Activated CD8-positive, alpha-beta memory T cell treated with anti-CD3 and anti-CD28 coated beads, Interleukin-2, amount 10 ng/mL, durations not matched to agents 7 days and 5 days (primary cell): ENCODE results near the gene HIGD1A. TPM values are rescaled to one million over a fixed set of nuclear protein-coding genes. Genes with fewer than 3 reads are reported as not detected.

Experiments
- ATAC-seq: fragments of 150-1000 bp; cut with Tn5 transposase; one replicate; pipeline ENCODE4 v1.10.0; 2021; ENCODE audit warnings: moderate library complexity
- CTCF ChIA-PET: fragments of 350-600 bp; sonication (Branson Sonifier 250); formaldehyde crosslinking; loops from one replicate; lab custom pipeline; 2021; ENCODE audit warnings: antibody characterized with exemption; lab: Charles Lee
- DNase-seq: peaks from one replicate; pipeline ENCODE4 v3.0.0-alpha.2; 2020
- H3K27ac Mint-ChIP-seq: one replicate; pipeline ENCODE4 v1.8.0; 2021; ENCODE audit warnings: mild to moderate bottlenecking, mixed read lengths
- H3K27me3 Mint-ChIP-seq: one replicate; pipeline ENCODE4 v1.8.0; 2021; ENCODE audit warnings: mixed read lengths
- H3K36me3 Mint-ChIP-seq: one replicate; pipeline ENCODE4 v1.8.0; 2021; ENCODE audit warnings: mild to moderate bottlenecking, mixed read lengths
- H3K4me1 Mint-ChIP-seq: one replicate; pipeline ENCODE4 v1.8.0; 2021; ENCODE audit warnings: mixed read lengths
- H3K4me3 Mint-ChIP-seq: one replicate; pipeline ENCODE4 v1.8.0; 2021; ENCODE audit warnings: mild to moderate bottlenecking, moderate library complexity, mixed read lengths
- H3K9me3 Mint-ChIP-seq: one replicate; pipeline ENCODE4 v1.8.0; 2022; ENCODE audit warnings: low read depth, mixed read lengths
- total RNA-seq, 2 experiments: library from RNA; stranded (reverse); gene quantifications; one replicate each; pipeline ENCODE4 v1.2.3, GENCODE V29; 2021

Gene HIGD1A
- total RNA-seq, 2 experiments from 2014 or later, result 53.6 to 71.1 TPM

DNA sequence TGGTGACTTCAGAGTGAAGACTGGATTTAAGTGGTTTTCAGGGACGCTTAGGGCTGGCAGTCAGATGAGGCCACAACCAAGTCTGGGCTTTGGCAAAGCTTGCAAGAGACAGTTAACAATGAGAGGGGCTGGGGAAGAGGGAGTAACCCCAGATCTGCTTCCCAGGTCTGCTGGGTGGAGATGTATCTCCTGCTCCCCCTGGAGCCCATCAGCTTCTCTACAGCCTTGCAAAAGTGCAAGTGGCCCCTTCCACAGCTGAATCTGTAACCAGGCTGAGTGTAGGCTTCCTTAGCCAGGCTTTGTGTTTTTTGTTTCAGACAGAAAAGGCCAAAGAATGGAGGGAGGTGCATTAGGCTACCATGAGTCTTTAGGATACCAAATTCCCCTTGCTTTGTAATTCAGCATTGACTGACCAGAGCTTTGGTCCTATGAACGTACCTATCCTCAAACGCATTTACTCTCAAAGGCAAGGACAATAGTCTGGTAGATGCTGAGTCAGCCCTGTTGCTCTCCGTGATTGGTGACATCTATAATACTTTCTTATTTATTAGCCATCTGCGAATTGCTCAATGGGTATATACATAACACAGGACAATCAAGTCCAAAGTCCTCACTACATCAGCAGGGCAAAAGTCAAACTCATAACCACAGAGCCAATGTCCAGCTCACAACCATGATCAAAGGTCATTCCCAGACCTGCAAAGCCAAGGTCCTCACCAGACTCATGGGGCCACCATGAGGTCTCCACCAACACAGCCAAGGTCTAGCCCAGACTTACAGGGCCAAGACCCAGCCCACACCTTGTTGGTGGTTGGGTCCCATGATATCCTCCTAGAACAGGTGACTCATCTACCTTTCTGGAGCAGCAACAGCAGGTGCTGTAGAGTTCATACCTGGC lies 48.4 kb downstream of the HIGD1A start:
- Mint-ChIP-seq H3K4me1 (peaks cover 3% of the 10 kb centered on the region), H3K36me3 (no peaks in the 10 kb centered on the region), H3K27me3 (peaks cover 13% of the 10 kb centered on the region), H3K4me3 (no peak overlapping the region), H3K27ac (no peak overlapping the region), H3K9me3 (no peaks in the 10 kb centered on the region)
- DNase-seq (peak; percentile 44), ATAC-seq (peak; percentile 63)
- CTCF ChIA-PET, result interaction anchor here (1.3 to 2.9 kb wide), 2 partner anchors 11 to 254 kb away, joined by 4 to 17 read pairs; partner anchors contain the start of gene VIPR1

DNA sequence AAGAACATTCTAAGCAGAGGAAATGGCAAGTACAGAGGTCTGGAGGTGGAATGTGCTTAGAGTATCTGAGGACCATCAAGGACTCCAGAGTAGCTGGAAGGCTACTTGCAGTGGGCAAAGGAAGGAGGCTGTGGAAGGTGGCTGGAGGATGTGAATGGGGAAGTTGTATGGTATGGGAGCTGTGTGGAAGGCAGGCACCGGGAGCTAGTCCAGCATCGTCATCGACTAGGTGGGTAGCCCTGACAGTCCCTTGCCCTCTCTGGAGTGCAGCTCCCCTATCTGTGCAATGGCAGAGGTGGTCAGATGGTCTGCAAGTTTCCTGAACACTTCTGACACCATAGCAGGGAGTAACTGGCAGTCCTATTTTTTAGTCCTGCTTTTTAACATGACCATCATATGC lies 50.5 kb downstream of the HIGD1A start:
- Mint-ChIP-seq H3K9me3 (no peaks in the 10 kb centered on the region), H3K4me1 (peaks cover 3% of the 10 kb centered on the region), H3K27ac (no peak overlapping the region), H3K4me3 (no peak overlapping the region), H3K27me3 (peaks cover 9% of the 10 kb centered on the region), H3K36me3 (no peaks in the 10 kb centered on the region)
- CTCF ChIA-PET, result interaction anchor here (2.9 kb wide), 1 partner anchor 9 kb away, joined by 17 read pairs; no protein-coding TSS in a partner anchor
- ATAC-seq (no peak), DNase-seq (no peak)

DNA sequence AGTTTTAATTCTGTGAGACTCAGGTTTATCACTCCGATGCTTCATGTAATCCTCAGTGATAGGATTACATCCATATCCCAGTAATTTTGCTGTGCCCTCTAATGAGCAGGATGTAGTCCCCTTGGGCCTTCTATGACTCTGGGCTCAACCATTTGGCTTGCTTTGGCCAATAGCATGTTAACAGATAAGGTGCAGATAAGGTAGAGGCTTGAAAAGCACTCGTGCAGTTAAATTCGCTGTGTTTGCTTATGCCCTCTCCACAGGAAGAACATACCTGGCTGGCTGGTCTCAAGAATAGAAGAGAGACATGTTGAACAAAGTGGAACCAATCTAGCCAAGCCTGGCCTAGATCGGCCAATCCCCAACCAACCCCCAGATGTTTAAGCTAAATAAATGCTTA lies 51.3 kb downstream of the HIGD1A start:
- DNase-seq, result no peak
- no peak overlapping the region for H3K4me3 Mint-ChIP-seq
- H3K27ac Mint-ChIP-seq, result no peak overlapping the region
- H3K36me3 Mint-ChIP-seq, result no peaks in the 10 kb centered on the region
- peaks cover 8% of the 10 kb centered on the region for H3K4me1 Mint-ChIP-seq
- peaks cover 2% of the 10 kb centered on the region for H3K27me3 Mint-ChIP-seq
- CTCF ChIA-PET, result interaction anchor here (1.4 kb wide), 1 partner anchor 27 kb away, joined by 4 read pairs; no protein-coding TSS in a partner anchor
- ATAC-seq, result no peak
- no peaks in the 10 kb centered on the region for H3K9me3 Mint-ChIP-seq

- H3K9me3 Mint-ChIP-seq, result no peaks in the 10 kb centered on the region
- peaks cover 13% of the 10 kb centered on the region for H3K4me1 Mint-ChIP-seq
- no peak overlapping the region for H3K4me3 Mint-ChIP-seq
- no peaks in the 10 kb centered on the region for H3K36me3 Mint-ChIP-seq
- CTCF ChIA-PET, result interaction anchor here (1.4 kb wide), 1 partner anchor 28 kb away, joined by 4 read pairs; no protein-coding TSS in a partner anchor
- no peak for DNase-seq
- H3K27ac Mint-ChIP-seq, result no peak overlapping the region
- H3K27me3 Mint-ChIP-seq, result peaks cover 2% of the 10 kb centered on the region
- ATAC-seq, result no peak
Observed at GRCh38 chr3:42752441-42752840, 51.8 kb downstream of the HIGD1A start.

DNA sequence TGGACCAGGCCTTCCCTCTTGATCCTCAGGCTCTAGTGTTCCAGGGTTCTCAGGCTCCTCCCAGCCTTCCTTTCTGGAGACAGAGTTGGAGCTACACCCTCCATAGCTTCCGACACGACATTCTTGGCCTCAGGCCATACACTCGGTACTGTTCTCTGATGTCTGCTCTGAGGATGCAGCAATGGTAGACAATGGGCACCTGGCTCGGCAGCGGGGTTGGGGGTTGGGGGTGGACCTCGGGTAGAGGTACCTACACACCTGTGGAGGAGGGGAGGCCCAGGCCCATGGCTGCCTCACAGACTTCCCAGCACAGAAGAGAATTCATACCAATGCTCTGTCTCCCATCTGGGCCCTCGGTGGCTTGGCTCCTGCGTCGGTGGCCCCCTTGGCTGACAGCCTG lies 52.7 kb downstream of the HIGD1A start:
- H3K9me3 Mint-ChIP-seq, result no peaks in the 10 kb centered on the region
- H3K27ac Mint-ChIP-seq, result no peak overlapping the region
- H3K4me3 Mint-ChIP-seq, result no peak overlapping the region
- ATAC-seq, result no peak
- CTCF ChIA-PET, result interaction anchor here (1.0 kb wide), 1 partner anchor 170 kb away, joined by 3 read pairs; the partner anchor contains the start of gene SEC22C
- no peaks in the 10 kb centered on the region for H3K36me3 Mint-ChIP-seq
- DNase-seq, result no peak
- peaks cover 17% of the 10 kb centered on the region for H3K4me1 Mint-ChIP-seq
- H3K27me3 Mint-ChIP-seq, result peaks cover 2% of the 10 kb centered on the region

DNA sequence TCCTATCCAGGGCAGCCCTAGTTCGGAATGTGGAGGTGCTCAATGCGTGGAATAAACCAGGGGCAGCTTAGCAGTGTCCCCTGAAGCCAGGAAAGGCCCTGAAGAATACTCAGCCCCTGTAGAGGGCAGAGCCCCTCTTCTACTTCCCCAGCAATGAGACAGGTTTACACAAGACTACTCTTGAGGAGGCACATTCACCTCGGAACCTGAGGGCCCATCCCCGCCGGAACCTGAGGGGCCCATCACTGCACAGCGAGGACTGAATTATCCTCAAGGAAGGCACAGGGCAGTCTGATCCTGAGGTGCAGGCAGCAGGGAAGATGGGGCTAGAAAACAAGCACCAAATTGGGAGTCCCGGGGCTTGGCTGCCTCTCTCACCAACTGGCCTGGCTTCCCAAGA lies 53.5 kb downstream of the HIGD1A start:
- peaks cover 17% of the 10 kb centered on the region for H3K4me1 Mint-ChIP-seq
- DNase-seq, result no peak
- CTCF ChIA-PET, result interaction anchor here (0.9 to 1.0 kb wide), 2 partner anchors 12 to 169 kb away, joined by 3 read pairs; partner anchors contain the start of gene SEC22C
- no peak overlapping the region for H3K27ac Mint-ChIP-seq
- peaks cover 2% of the 10 kb centered on the region for H3K27me3 Mint-ChIP-seq
- ATAC-seq, result no peak
- no peaks in the 10 kb centered on the region for H3K9me3 Mint-ChIP-seq
- H3K4me3 Mint-ChIP-seq, result no peak overlapping the region
- H3K36me3 Mint-ChIP-seq, result no peaks in the 10 kb centered on the region

- CTCF ChIA-PET, result interaction anchor here (0.9 to 1.5 kb wide), 4 partner anchors 9 to 98 kb away, joined by 3 to 5 read pairs (median 4); no protein-coding TSS in a partner anchor
Observed at GRCh38 chr3:42749753-42750231, 54.5 kb downstream of the HIGD1A start.

DNA sequence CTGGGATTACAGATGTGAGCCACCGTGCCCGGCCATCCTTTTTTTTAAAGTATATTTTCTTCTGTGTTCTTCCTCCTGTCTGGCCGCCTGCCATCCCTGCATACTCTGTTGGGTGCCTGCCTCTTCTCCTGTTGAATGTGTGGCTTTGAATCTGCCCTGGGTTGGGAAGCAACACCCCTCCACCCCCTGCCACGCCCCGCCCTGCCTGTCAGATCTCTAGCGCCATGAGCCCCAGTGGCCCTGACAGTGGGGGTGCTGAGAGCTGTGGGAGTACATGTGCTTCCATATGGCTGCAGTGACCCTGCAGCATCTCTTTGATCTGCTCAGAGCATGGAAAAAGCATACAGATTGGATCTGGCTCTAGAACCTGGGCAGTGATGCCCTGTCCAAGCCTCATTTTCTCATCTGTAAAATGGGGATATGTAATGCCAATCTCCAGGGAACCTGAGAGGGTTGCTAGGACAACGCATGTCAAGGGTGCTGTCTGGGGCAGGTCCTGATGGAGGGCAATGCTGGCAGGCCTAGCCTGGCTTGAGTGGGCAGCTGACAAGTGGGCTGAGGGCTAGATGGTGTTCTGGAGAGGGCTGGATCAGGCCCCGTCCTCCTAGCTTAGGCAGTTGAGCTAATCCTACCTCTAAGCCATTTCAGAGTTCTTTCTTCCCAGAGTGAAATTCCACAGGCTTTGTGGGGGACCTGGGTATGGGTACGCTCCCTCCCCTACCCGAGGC lies 55.1 kb downstream of the HIGD1A start:
- Mint-ChIP-seq H3K27me3 (no peaks in the 10 kb centered on the region), H3K4me3 (no peak overlapping the region), H3K9me3 (no peaks in the 10 kb centered on the region), H3K36me3 (no peaks in the 10 kb centered on the region), H3K27ac (no peak overlapping the region), H3K4me1 (peaks cover 14% of the 10 kb centered on the region)
- ATAC-seq (no peak), DNase-seq (no peak)
- CTCF ChIA-PET, result interaction anchor here (1.2 to 1.5 kb wide), 3 partner anchors 8 to 97 kb away, joined by 3 to 5 read pairs (median 4); no protein-coding TSS in a partner anchor

More at GRCh38 chr3:42749753-42750231, 54.5 kb downstream of the HIGD1A start:
- no peak for ATAC-seq
- Mint-ChIP-seq H3K36me3 (no peaks in the 10 kb centered on the region), H3K27me3 (no peaks in the 10 kb centered on the region), H3K27ac (no peak overlapping the region), H3K4me3 (no peak overlapping the region), H3K4me1 (peaks cover 14% of the 10 kb centered on the region), H3K9me3 (no peaks in the 10 kb centered on the region)
- no peak for DNase-seq

DNA sequence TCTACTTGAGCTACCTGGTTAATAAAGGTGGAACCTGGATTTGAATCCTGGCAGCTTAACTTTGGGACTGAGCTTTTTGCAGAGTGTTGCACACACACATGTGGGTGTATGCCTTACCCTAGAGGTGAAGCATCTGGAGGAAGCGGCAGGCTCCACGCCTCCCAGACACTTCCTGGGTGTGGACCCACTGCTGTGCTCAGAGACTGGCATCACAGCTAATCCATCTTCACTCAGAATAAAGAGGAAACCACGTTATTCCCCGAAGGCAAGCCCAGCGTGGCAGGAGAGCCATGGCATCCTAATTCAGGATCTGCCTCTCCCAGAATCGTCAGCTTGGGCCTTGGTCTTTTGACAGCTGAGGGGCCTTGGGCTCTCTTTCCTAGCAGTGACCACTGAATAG lies 56.7 kb downstream of the HIGD1A start:
- no peaks in the 10 kb centered on the region for H3K9me3 Mint-ChIP-seq
- CTCF ChIA-PET, result interaction anchor here (1.0 to 1.2 kb wide), 2 partner anchors 12 to 92 kb away, joined by 3 to 5 read pairs; no protein-coding TSS in a partner anchor
- H3K27me3 Mint-ChIP-seq, result no peaks in the 10 kb centered on the region
- no peaks in the 10 kb centered on the region for H3K36me3 Mint-ChIP-seq
- H3K27ac Mint-ChIP-seq, result no peak overlapping the region
- peaks cover 14% of the 10 kb centered on the region for H3K4me1 Mint-ChIP-seq
- DNase-seq, result no peak
- no peak overlapping the region for H3K4me3 Mint-ChIP-seq
- ATAC-seq, result peak; percentile 55

GRCh38 chr3:42746455-42747450 lies 57.5 kb downstream of the HIGD1A start:
- Mint-ChIP-seq H3K27me3 (no peaks in the 10 kb centered on the region), H3K4me3 (no peak overlapping the region), H3K4me1 (peaks cover 14% of the 10 kb centered on the region), H3K27ac (no peak overlapping the region), H3K36me3 (no peaks in the 10 kb centered on the region), H3K9me3 (no peaks in the 10 kb centered on the region)
- DNase-seq (peak; percentile 29), ATAC-seq (no peak)
- CTCF ChIA-PET, result interaction anchor here (1.0 to 3.6 kb wide), 5 partner anchors 11 to 198 kb away, joined by 3 to 15 read pairs (median 5); no protein-coding TSS in a partner anchor

- CTCF ChIA-PET, result interaction anchor here (0.8 to 3.6 kb wide), 10 partner anchors 9 to 239 kb away, joined by 3 to 17 read pairs (median 4); partner anchors contain the start of gene SS18L2
- Mint-ChIP-seq H3K4me3 (no peak overlapping the region), H3K27ac (no peak overlapping the region)
Observed at GRCh38 chr3:42745776-42746454, 58.4 kb downstream of the HIGD1A start.

More at GRCh38 chr3:42745776-42746454, 58.4 kb downstream of the HIGD1A start:
- H3K9me3 Mint-ChIP-seq, result no peaks in the 10 kb centered on the region
- peaks cover 14% of the 10 kb centered on the region for H3K4me1 Mint-ChIP-seq
- ATAC-seq, result no peak
- no peaks in the 10 kb centered on the region for H3K27me3 Mint-ChIP-seq
- H3K36me3 Mint-ChIP-seq, result no peaks in the 10 kb centered on the region
- DNase-seq, result peak; percentile 31
